ENCODE results near the gene TNFRSF6B.

DNA sequence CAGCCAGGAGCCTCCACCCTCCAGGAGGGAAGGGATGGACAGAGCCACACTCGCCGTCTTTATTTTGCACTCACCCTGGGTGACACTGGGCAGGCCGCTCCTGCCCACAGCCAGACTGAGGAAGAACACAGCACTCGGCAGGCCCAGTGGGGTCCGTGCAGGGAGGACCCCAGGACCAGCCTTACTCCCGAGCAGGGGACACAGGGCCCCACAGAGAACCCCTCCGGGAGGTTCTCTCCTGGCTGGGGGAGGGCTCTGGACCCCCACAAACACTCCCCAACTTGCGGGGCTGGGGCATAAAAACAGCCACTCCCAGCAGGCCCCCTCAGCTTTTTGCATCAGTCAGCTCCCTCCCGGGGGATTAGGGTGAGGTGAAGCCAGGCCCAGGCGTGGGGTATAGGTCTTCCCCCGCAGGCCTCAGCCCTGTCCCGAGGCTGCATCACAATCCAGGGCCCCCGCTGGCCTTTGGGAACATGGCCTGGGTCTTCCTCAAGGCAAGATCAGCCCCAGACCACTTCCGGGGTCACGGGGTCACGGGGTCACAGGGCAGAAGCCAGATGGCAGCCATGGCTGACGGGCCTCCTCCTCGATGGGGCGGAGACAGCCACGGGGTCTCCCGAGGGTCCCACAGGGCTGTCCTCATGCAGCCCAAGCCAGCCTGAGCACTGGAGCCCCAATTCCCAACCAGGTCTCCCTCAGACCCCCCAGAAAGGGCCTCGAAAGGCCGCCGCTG, 3.2 kb downstream of the TNFRSF6B start:
- TF ChIP-seq POLR2A (IDR thresholded peaks at IDR 0.05; ENCODE audit: low read length) (no peak), GATA3 (IDR thresholded peaks at IDR 0.05; ENCODE audit: borderline replicate concordance) (no peak), RFX5 (IDR thresholded peaks at IDR 0.05) (no peak), PHF8 (IDR thresholded peaks at IDR 0.05; ENCODE audit: borderline replicate concordance, low read depth) (no peak)
- TF ChIP-seq, protein P1, sequence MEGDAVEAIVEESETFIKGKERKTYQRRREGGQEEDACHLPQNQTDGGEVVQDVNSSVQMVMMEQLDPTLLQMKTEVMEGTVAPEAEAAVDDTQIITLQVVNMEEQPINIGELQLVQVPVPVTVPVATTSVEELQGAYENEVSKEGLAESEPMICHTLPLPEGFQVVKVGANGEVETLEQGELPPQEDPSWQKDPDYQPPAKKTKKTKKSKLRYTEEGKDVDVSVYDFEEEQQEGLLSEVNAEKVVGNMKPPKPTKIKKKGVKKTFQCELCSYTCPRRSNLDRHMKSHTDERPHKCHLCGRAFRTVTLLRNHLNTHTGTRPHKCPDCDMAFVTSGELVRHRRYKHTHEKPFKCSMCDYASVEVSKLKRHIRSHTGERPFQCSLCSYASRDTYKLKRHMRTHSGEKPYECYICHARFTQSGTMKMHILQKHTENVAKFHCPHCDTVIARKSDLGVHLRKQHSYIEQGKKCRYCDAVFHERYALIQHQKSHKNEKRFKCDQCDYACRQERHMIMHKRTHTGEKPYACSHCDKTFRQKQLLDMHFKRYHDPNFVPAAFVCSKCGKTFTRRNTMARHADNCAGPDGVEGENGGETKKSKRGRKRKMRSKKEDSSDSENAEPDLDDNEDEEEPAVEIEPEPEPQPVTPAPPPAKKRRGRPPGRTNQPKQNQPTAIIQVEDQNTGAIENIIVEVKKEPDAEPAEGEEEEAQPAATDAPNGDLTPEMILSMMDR (IDR thresholded peaks at IDR 0.05) = no peak
- TF ChIP-seq, protein P2, sequence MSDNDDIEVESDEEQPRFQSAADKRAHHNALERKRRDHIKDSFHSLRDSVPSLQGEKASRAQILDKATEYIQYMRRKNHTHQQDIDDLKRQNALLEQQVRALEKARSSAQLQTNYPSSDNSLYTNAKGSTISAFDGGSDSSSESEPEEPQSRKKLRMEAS (IDR thresholded peaks at IDR 0.05) = no peak
- TF ChIP-seq, protein P3, sequence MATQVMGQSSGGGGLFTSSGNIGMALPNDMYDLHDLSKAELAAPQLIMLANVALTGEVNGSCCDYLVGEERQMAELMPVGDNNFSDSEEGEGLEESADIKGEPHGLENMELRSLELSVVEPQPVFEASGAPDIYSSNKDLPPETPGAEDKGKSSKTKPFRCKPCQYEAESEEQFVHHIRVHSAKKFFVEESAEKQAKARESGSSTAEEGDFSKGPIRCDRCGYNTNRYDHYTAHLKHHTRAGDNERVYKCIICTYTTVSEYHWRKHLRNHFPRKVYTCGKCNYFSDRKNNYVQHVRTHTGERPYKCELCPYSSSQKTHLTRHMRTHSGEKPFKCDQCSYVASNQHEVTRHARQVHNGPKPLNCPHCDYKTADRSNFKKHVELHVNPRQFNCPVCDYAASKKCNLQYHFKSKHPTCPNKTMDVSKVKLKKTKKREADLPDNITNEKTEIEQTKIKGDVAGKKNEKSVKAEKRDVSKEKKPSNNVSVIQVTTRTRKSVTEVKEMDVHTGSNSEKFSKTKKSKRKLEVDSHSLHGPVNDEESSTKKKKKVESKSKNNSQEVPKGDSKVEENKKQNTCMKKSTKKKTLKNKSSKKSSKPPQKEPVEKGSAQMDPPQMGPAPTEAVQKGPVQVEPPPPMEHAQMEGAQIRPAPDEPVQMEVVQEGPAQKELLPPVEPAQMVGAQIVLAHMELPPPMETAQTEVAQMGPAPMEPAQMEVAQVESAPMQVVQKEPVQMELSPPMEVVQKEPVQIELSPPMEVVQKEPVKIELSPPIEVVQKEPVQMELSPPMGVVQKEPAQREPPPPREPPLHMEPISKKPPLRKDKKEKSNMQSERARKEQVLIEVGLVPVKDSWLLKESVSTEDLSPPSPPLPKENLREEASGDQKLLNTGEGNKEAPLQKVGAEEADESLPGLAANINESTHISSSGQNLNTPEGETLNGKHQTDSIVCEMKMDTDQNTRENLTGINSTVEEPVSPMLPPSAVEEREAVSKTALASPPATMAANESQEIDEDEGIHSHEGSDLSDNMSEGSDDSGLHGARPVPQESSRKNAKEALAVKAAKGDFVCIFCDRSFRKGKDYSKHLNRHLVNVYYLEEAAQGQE (IDR thresholded peaks at IDR 0.05) = no peak
- TF ChIP-seq, protein P4, sequence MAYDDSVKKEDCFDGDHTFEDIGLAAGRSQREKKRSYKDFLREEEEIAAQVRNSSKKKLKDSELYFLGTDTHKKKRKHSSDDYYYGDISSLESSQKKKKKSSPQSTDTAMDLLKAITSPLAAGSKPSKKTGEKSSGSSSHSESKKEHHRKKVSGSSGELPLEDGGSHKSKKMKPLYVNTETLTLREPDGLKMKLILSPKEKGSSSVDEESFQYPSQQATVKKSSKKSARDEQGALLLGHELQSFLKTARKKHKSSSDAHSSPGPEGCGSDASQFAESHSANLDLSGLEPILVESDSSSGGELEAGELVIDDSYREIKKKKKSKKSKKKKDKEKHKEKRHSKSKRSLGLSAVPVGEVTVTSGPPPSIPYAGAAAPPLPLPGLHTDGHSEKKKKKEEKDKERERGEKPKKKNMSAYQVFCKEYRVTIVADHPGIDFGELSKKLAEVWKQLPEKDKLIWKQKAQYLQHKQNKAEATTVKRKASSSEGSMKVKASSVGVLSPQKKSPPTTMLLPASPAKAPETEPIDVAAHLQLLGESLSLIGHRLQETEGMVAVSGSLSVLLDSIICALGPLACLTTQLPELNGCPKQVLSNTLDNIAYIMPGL (CRISPR knock-in tag; IDR thresholded peaks at IDR 0.05; ENCODE audit: borderline replicate concordance) = no peak
